ENCODE measurements around the gene HIPK2.

DNA sequence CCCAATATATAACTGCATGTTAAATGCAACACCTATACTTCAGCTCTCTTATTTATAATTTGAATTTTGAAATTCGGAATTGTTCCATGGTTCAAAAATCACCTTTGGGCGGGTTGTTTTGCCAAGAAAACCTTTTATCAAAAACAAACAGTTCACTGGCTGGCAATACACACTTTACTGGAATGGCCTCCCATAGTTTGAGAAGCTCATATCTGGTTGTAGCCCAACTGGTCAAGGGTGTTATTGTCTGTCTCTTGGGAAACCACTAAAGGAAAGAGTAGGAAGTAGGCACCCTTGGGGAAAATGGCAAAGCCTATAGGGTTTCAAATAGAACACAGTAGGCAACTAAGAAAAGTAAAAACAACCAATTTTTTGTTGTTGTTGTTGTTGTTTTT is 117.9 kb downstream of the HIPK2 start:
- TF ChIP-seq POLR2AphosphoS5 (IDR thresholded peaks at IDR 0.05; ENCODE audit: low read depth, low read length) (no peak), POLR2A (IDR thresholded peaks at IDR 0.05; ENCODE audit: low read depth, low read length) (no peak)
